GM18526 (cell line): ENCODE results near the gene CASKIN1.
A peak's percentile ranks its signal among the peaks of the same experiment; 100 is the strongest.
"Not testable (repeated sequence)": the region's sequence is repeated elsewhere in the genome, so short reads cannot be mapped to it uniquely, and the experiment has no call there.

Experiments
- POLR2A ChIP-seq: IDR thresholded peaks from 3 replicates; pipeline ENCODE4 v1.6.1; 2011; ENCODE audit not compliant: insufficient read length; ENCODE audit errors: extremely low read depth

Gene CASKIN1

GRCh38 chr16:2152695-2153506 is 43.5 kb downstream of the CASKIN1 start:
- TF ChIP-seq POLR2A = peak; percentile 43

GRCh38 chr16:2151188-2152091 is 45.0 kb downstream of the CASKIN1 start:
- peak; percentile 33 for TF ChIP-seq POLR2A

GRCh38 chr16:2150418-2151187 is 45.8 kb downstream of the CASKIN1 start:
- TF ChIP-seq POLR2A = peak; percentile 35

- peak; percentile 23 for TF ChIP-seq POLR2A
These were observed 46.6 kb downstream of the CASKIN1 start for GRCh38 chr16:2149630-2150417.

GRCh38 chr16:2148714-2149629 is 47.4 kb downstream of the CASKIN1 start:
- no peak for TF ChIP-seq POLR2A

GRCh38 chr16:2147981-2148671 is 48.3 kb downstream of the CASKIN1 start, which contains the start of gene RAB26:
Gene RAB26 (plus strand): TSS chr16:2148625. CDS start chr16:2148784, 159 bp downstream.
- TF ChIP-seq POLR2A = no peak

GRCh38 chr16:2147378-2147777 is 49.0 kb downstream of the CASKIN1 start:
- no peak for TF ChIP-seq POLR2A

GRCh38 chr16:2145843-2146242 is 50.6 kb downstream of the CASKIN1 start:
- TF ChIP-seq POLR2A = no peak

- no peak for TF ChIP-seq POLR2A
These were observed 52.4 kb downstream of the CASKIN1 start for GRCh38 chr16:2143878-2144485.

- no peak for TF ChIP-seq POLR2A
These were observed 53.2 kb downstream of the CASKIN1 start for GRCh38 chr16:2142942-2143877.

- not testable (repeated sequence) for TF ChIP-seq POLR2A
These were observed 60.5 kb downstream of the CASKIN1 start, which contains the start of gene PKD1 for GRCh38 chr16:2135770-2136490. Gene PKD1 (minus strand): TSS chr16:2135898. CDS start chr16:2135689, 209 bp downstream.
